OCI-LY3 (cell line): Measurements from ENCODE around the gene TIRAP.

Source experiments
- EZH2phosphoT487 ChIP-seq: fragments of 200-600 bp; shearing (Covaris generic); IDR thresholded peaks from 2 replicates; pipeline ENCODE4 v1.6.1; 2018; ENCODE audit warnings: antibody characterized with exemption, mixed run types, low read depth
- TF ChIP-seq, protein P1 (sequence below): fragments of 200-600, 300-600 bp; sonication (generic); IDR thresholded peaks from 2 replicates; pipeline ENCODE4 v1.5.1; 2014; ENCODE audit warnings: antibody characterized with exemption, low read length, low read depth

DNA sequence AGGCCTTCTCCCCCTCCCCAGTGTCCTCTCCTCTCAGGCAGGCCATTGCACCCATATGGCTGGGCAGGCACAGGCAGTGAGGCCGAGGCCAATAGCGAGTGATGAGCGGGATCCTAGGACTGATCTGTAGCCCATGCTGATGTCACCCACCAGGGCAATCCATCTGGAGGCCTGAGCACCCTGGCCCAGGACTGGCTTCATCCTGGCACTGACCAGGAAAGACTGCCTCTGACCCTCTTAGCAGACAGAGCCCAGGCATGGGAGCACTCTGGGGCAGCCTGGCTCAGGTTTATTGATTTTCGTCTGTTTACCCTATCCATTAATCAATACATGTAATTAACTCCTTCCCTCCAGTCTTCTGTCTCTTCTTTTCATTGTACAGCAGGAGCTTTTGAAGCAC, 5.1 kb upstream of the TIRAP start:
- TF ChIP-seq, protein P1, sequence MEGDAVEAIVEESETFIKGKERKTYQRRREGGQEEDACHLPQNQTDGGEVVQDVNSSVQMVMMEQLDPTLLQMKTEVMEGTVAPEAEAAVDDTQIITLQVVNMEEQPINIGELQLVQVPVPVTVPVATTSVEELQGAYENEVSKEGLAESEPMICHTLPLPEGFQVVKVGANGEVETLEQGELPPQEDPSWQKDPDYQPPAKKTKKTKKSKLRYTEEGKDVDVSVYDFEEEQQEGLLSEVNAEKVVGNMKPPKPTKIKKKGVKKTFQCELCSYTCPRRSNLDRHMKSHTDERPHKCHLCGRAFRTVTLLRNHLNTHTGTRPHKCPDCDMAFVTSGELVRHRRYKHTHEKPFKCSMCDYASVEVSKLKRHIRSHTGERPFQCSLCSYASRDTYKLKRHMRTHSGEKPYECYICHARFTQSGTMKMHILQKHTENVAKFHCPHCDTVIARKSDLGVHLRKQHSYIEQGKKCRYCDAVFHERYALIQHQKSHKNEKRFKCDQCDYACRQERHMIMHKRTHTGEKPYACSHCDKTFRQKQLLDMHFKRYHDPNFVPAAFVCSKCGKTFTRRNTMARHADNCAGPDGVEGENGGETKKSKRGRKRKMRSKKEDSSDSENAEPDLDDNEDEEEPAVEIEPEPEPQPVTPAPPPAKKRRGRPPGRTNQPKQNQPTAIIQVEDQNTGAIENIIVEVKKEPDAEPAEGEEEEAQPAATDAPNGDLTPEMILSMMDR = no peak
- no peak for TF ChIP-seq EZH2phosphoT487
